ENCODE data around the gene ZBED4.

DNA sequence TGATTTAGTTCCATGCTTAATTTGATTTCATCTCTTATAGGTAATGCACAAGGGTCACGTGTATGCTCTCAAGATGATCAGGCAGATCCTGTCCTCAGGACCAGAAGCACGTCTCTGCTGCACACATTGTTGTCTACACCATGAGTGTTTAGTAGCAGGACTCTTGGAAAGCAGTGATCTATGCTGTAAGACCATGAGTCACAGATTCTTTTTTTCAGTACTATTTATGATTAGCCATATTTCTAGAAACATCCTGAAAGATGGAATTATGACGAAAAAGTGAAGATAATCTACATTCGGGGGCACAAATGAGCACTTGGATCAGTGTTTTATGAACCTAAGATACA lies 29.6 kb downstream of the ZBED4 start:
- TF ChIP-seq CEBPB (IDR thresholded peaks at IDR 0.05; ENCODE audit: low read depth) = no peak
- TF ChIP-seq, protein P1, sequence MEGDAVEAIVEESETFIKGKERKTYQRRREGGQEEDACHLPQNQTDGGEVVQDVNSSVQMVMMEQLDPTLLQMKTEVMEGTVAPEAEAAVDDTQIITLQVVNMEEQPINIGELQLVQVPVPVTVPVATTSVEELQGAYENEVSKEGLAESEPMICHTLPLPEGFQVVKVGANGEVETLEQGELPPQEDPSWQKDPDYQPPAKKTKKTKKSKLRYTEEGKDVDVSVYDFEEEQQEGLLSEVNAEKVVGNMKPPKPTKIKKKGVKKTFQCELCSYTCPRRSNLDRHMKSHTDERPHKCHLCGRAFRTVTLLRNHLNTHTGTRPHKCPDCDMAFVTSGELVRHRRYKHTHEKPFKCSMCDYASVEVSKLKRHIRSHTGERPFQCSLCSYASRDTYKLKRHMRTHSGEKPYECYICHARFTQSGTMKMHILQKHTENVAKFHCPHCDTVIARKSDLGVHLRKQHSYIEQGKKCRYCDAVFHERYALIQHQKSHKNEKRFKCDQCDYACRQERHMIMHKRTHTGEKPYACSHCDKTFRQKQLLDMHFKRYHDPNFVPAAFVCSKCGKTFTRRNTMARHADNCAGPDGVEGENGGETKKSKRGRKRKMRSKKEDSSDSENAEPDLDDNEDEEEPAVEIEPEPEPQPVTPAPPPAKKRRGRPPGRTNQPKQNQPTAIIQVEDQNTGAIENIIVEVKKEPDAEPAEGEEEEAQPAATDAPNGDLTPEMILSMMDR (IDR thresholded peaks at IDR 0.05 in 2 of 3, conservative IDR thresholded peaks at IDR 0.05 in 1 of 3; ENCODE audit: borderline replicate concordance in 1 of 3, insufficient read depth in 1 of 3, low read depth in 2 of 3, low read length in 2 of 3) = no peak
